Small intestine (tissue), 16 donors: ENCODE results near the gene CEBPZ. TPM values are rescaled to one million over a fixed set of nuclear protein-coding genes. Genes with fewer than 3 reads are reported as not detected.

ENCODE experiments used
- DNase-seq, 2 donors: peaks; one replicate each; pipeline versions ENCODE4 v3.0.0 to v3.0.0-alpha.2; 2013
- FAIRE-seq: peaks from 2 replicates; lab custom pipeline; 2012; peaks lifted over from hg19 to GRCh38; lab: Jason Lieb, UNC
- H3K27ac ChIP-seq, 3 donors: one replicate each; pipeline ENCODE4 v1.5.1; 2013; ENCODE audit warnings: low read length in 2 of 3, mild to moderate bottlenecking in 2 of 3, control low read depth in 1 of 3, inconsistent platforms in 1 of 3, low read depth in 1 of 3, moderate library complexity in 1 of 3
- H3K27me3 ChIP-seq, 3 donors: one replicate each; pipeline ENCODE4 v1.6.1; 2013; ENCODE audit warnings: low read length in 3 of 3, inconsistent platforms in 1 of 3; ENCODE audit not compliant: control insufficient read depth in 3 of 3, insufficient read depth in 3 of 3
- H3K36me3 ChIP-seq, 3 donors: one replicate each; pipeline ENCODE4 v1.6.1; 2013; ENCODE audit warnings: low read length in 3 of 3, inconsistent platforms in 1 of 3, low read depth in 1 of 3, mild to moderate bottlenecking in 1 of 3, moderate library complexity in 1 of 3; ENCODE audit not compliant: control insufficient read depth in 3 of 3, insufficient read depth in 2 of 3
- H3K4me1 ChIP-seq, 3 donors: one replicate each; pipeline ENCODE4 v1.6.1; 2013; ENCODE audit warnings: low read length in 2 of 3, inconsistent platforms in 1 of 3, low read depth in 1 of 3, mild to moderate bottlenecking in 1 of 3, moderate library complexity in 1 of 3; ENCODE audit not compliant: control insufficient read depth in 3 of 3, insufficient read depth in 2 of 3
- H3K4me3 ChIP-seq, 3 donors: one replicate each; pipeline ENCODE4 v1.5.1; 2013; ENCODE audit warnings: low read length in 3 of 3, control low read depth in 1 of 3, inconsistent platforms in 1 of 3, low read depth in 1 of 3, mild to moderate bottlenecking in 1 of 3, moderate library complexity in 1 of 3
- H3K9me3 ChIP-seq, 2 donors: one replicate each; pipeline ENCODE4 v1.6.1; 2013; ENCODE audit warnings: low read depth in 1 of 2, low read length in 1 of 2; ENCODE audit not compliant: control insufficient read depth in 2 of 2, insufficient read depth in 1 of 2
- WGBS, 3 donors: extraction: QIAGEN DNeasy Blood & Tissue Kit; methylation state at CpG; one replicate each; pipeline ENCODE4 v1.1.7; 2013; 5-methylcytosine and 5-hydroxymethylcytosine counted together
- long read RNA-seq, 10 donors: transcript quantifications; one replicate each; lab custom pipeline, GENCODE V29; 2026
- polyA plus RNA-seq, 4 donors: library from polyadenylated mRNA; stranded (reverse) in 3 of 4; unstranded in 1 of 4; fragments of 200-250 nt in 3 of 4; fragments of 120-200 nt in 1 of 4; gene quantifications; one replicate each; pipeline versions ENCODE4 v1.2.1 to v1.2.3, GENCODE V29; 2013
- donor health status: healthy with polysubstance abuse.
- donor health status: control.
- donor health status: control.
- donor health status: Bipolar disorder and iron deficiency.
- donor health status: healthy.

The CEBPZ gene
- 10 to 100 TPM; 46.9 to 55.4 (median 51.6) TPM for polyA plus RNA-seq
- long read RNA-seq, donor 1 = 0 reads
- long read RNA-seq, donor 2, transcript CEBPZ-203 (5 exons, 611 nt) = major isoform, 5 of 9 reads
- long read RNA-seq, donor 2, partial matches to known transcripts = 0 of 9 reads
- long read RNA-seq, donor 2, other reads (novel, unspliced or antisense) = 0 of 9 reads
- long read RNA-seq, donor 3, transcript CEBPZ-203 (5 exons, 611 nt) = major isoform, 9 of 39 reads
- long read RNA-seq, donor 3, partial matches to known transcripts = 29 of 39 reads
- long read RNA-seq, donor 3, other reads (novel, unspliced or antisense) = 0 of 39 reads
- long read RNA-seq, donor 4 = 0 reads
- long read RNA-seq, donor 5, partial matches to known transcripts = 0 of 4 reads
- long read RNA-seq, donor 5, other reads (novel, unspliced or antisense) = 0 of 4 reads
- long read RNA-seq, donor 6, transcript CEBPZ-203 (5 exons, 611 nt) = major isoform, 10 of 28 reads
- long read RNA-seq, donor 6, partial matches to known transcripts = 17 of 28 reads
- long read RNA-seq, donor 6, other reads (novel, unspliced or antisense) = 0 of 28 reads
- long read RNA-seq, donor 7 = 0 reads
- long read RNA-seq, donor 8, partial matches to known transcripts = 0 of 3 reads
- long read RNA-seq, donor 8, other reads (novel, unspliced or antisense) = 0 of 3 reads
- long read RNA-seq, donor 9, partial matches to known transcripts = 0 of 3 reads
- long read RNA-seq, donor 9, other reads (novel, unspliced or antisense) = 0 of 3 reads
- long read RNA-seq, donor 10, transcript CEBPZ-203 (5 exons, 611 nt) = major isoform, 33 of 75 reads
- long read RNA-seq, donor 10, transcript CEBPZ-201 (16 exons, 3,463 nt) = minor isoform, 6 of 75 reads
- long read RNA-seq, donor 10, partial matches to known transcripts = 36 of 75 reads
- long read RNA-seq, donor 10, other reads (novel, unspliced or antisense) = 0 of 75 reads

GRCh38 chr2:37231241-37232130, at the start of gene CEBPZ, which contains the start of gene NDUFAF7:
TSS of gene CEBPZ (minus strand) at chr2:37231596. CDS start at chr2:37231567, 29 bp downstream.
TSS of gene NDUFAF7 (plus strand) at chr2:37231658. CDS start at chr2:37231706, 48 bp downstream.
- 0% methylated on average over 66 to 73 of the region's 73 CpGs for WGBS, 3 donors
- H3K36me3 ChIP-seq = peaks cover 0 to 14% (median 2%) of the 10 kb centered on the region in 3 donors
- no peaks in the 10 kb centered on the region for H3K9me3 ChIP-seq
- H3K4me3 ChIP-seq = peak within 1 kb of the TSS; percentile 70 to 83 (median 71)
- H3K27ac ChIP-seq = peak within 1 kb of the TSS; percentile 68 to 95 (median 91)
- DNase-seq = peak; percentile 96 to 97
- H3K4me1 ChIP-seq = peaks cover 4 to 12% (median 7%) of the 10 kb centered on the region in 3 donors
- FAIRE-seq = no peak
- no peaks in the 10 kb centered on the region for H3K27me3 ChIP-seq

DNA sequence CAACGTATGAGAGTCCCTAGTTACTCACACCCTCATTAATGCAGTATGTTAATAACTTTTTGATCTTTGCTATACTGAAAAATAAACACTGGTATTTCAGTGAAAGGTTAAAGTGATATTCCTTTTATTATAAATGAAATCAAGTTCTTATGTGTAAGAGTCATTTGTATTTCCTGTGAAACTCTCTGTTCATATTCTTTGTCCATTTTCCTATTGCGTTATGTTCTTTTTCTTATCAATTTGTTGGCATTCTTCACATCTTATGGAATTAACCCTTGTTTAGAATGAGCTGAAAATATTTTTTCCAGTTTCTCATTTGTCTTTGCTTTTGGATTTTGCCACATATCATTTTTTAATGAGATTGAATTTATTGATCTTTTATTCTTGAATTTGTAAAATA, 44.9 kb upstream of the CEBPZ start:
- Histone ChIP-seq H3K36me3 (peaks cover 5 to 14% (median 13%) of the 10 kb centered on the region in 3 donors), H3K9me3 (no peaks in the 10 kb centered on the region), H3K27ac (no peak overlapping the region), H3K4me3 (no peak overlapping the region), H3K4me1 (no peaks in the 10 kb centered on the region), H3K27me3 (no peaks in the 10 kb centered on the region)
- FAIRE-seq (no peak), DNase-seq (no peak)
- 84 to 89% (median 88%) methylated on average over 2 of the region's 2 CpGs for WGBS, 3 donors

GRCh38 chr2:37274359-37274965, 43.1 kb upstream of the CEBPZ start:
- Histone ChIP-seq H3K36me3 (peaks cover 6 to 14% (median 12%) of the 10 kb centered on the region in 3 donors), H3K4me3 (no peak overlapping the region), H3K9me3 (no peaks in the 10 kb centered on the region), H3K27me3 (no peaks in the 10 kb centered on the region), H3K27ac (no peak overlapping the region), H3K4me1 (no peaks in the 10 kb centered on the region)
- 84 to 91% (median 91%) methylated on average over 6 of the region's 6 CpGs for WGBS, 3 donors
- no peak for FAIRE-seq
- no peak for DNase-seq

- H3K36me3 ChIP-seq = peaks cover 6 to 19% (median 16%) of the 10 kb centered on the region in 3 donors
- no peaks in the 10 kb centered on the region for H3K27me3 ChIP-seq
- H3K4me1 ChIP-seq = no peaks in the 10 kb centered on the region
- no peak overlapping the region for H3K4me3 ChIP-seq
- 85 to 87% (median 86%) methylated on average over 7 of the region's 7 CpGs for WGBS, 3 donors
- DNase-seq = no peak
- no peaks in the 10 kb centered on the region for H3K9me3 ChIP-seq
- no peak for FAIRE-seq
- no peak overlapping the region for H3K27ac ChIP-seq
Measured at GRCh38 chr2:37271376-37272067, 40.1 kb upstream of the CEBPZ start.

- Histone ChIP-seq H3K4me3 (no peak overlapping the region), H3K36me3 (peaks cover 6 to 18% (median 7%) of the 10 kb centered on the region in 3 donors), H3K27me3 (no peaks in the 10 kb centered on the region), H3K9me3 (no peaks in the 10 kb centered on the region), H3K27ac (no peak overlapping the region), H3K4me1 (no peaks in the 10 kb centered on the region)
- FAIRE-seq (no peak), DNase-seq (no peak)
- 86 to 93% (median 90%) methylated on average over 4 of the region's 4 CpGs for WGBS, 3 donors
Measured at GRCh38 chr2:37268111-37268510, 36.7 kb upstream of the CEBPZ start.

DNA sequence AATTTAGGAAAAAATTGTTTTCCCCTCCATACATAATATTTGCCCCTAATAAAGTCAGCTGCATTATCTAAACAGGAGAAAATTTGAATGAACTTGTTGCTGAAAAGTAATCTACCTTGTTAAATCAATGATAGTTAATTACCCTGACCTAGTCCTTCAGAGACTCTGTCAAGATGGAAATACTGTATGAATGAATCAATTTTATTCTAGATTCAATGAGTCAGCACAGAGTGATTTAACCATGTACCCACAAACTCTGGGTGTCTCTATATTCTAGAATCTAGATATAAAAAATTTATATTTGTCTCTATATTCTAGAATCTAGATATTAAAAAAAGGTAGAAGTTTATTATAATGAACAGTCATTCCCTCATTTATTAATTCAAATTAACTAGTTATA, 36.3 kb upstream of the CEBPZ start:
- peaks cover 6 to 16% (median 7%) of the 10 kb centered on the region in 3 donors for H3K36me3 ChIP-seq
- FAIRE-seq (no peak), DNase-seq (no peak)

GRCh38 chr2:37263839-37264238, 32.4 kb upstream of the CEBPZ start:
- Histone ChIP-seq H3K27me3 (no peaks in the 10 kb centered on the region), H3K9me3 (no peaks in the 10 kb centered on the region), H3K4me1 (no peaks in the 10 kb centered on the region), H3K36me3 (peaks cover 3 to 9% (median 5%) of the 10 kb centered on the region in 3 donors), H3K27ac (no peak overlapping the region), H3K4me3 (no peak overlapping the region)
- 70 to 86% (median 78%) methylated on average over 2 of the region's 2 CpGs for WGBS, 3 donors
- FAIRE-seq (no peak), DNase-seq (no peak)

More for the DNA sequence above, 36.3 kb upstream of the CEBPZ start:
- Histone ChIP-seq H3K4me1 (no peaks in the 10 kb centered on the region), H3K27me3 (no peaks in the 10 kb centered on the region), H3K4me3 (no peak overlapping the region), H3K9me3 (no peaks in the 10 kb centered on the region), H3K27ac (no peak overlapping the region)
